HepG2 (cell line): ENCODE results near the gene PPM1F. TPM values are rescaled to one million over a fixed set of nuclear protein-coding genes. Genes with fewer than 3 reads are reported as not detected.

Experiments used
- AGO1 ChIP-seq: fragments of 200-400 bp; formaldehyde crosslinking; IDR thresholded peaks from 2 replicates; pipeline ENCODE4 v1.6.1; 2017; ENCODE audit warnings: mild to moderate bottlenecking, low read depth, low read length, moderate library complexity; ENCODE audit not compliant: poor library complexity, severe bottlenecking
- ESRRA ChIP-seq: sonication (generic); formaldehyde crosslinking; IDR thresholded peaks from 2 replicates; pipeline ENCODE4 v1.5.1; 2020; ENCODE audit warnings: mild to moderate bottlenecking, low read depth, missing genetic modification reagents
- HDAC6 ChIP-seq: fragments of 200-600 bp; sonication (generic); IDR thresholded peaks from 2 replicates; pipeline ENCODE4 v1.7.0; 2017; ENCODE audit warnings: mild to moderate bottlenecking, antibody characterized with exemption, low read length, low read depth
- IRF2 ChIP-seq: IDR thresholded peaks from 2 replicates; pipeline ENCODE4 v1.6.1; 2018; ENCODE audit warnings: missing genetic modification reagents, missing compliant biosample characterization
- SMAD9 ChIP-seq: sonication (generic); formaldehyde crosslinking; IDR thresholded peaks from 2 replicates; pipeline ENCODE4 v1.5.1; 2020; ENCODE audit warnings: mild to moderate bottlenecking, missing genetic modification reagents
- SRSF1 ChIP-seq: fragments of 200-400 bp; formaldehyde crosslinking; optimal IDR thresholded peaks from 2 replicates; pipeline ENCODE3; 2017; ENCODE audit warnings: mild to moderate bottlenecking, low read depth, low read length, moderate library complexity
- TP53 ChIP-seq: sonication (generic); formaldehyde crosslinking; conservative IDR thresholded peaks from 2 replicates; pipeline ENCODE4 v1.4.0; 2020; ENCODE audit warnings: missing genetic modification reagents
- WIZ ChIP-seq: sonication (generic); formaldehyde crosslinking; IDR thresholded peaks from 2 replicates; pipeline ENCODE4 v1.5.1; 2020; ENCODE audit warnings: mild to moderate bottlenecking, missing genetic modification reagents
- ZNF180 ChIP-seq: sonication (generic); formaldehyde crosslinking; IDR thresholded peaks from 2 replicates; pipeline ENCODE4 v1.4.0; 2020; ENCODE audit warnings: low read depth, missing genetic modification reagents, borderline replicate concordance
- ZNF205 ChIP-seq: IDR thresholded peaks from 2 replicates; pipeline ENCODE4 v1.6.1; 2018; ENCODE audit warnings: missing biosample characterization, missing genetic modification reagents
- ZNF274 ChIP-seq: sonication (generic); formaldehyde crosslinking; IDR thresholded peaks from 2 replicates; pipeline ENCODE4 v1.5.1; 2020; ENCODE audit warnings: mild to moderate bottlenecking, missing genetic modification reagents
- ZNF329 ChIP-seq: sonication (generic); formaldehyde crosslinking; IDR thresholded peaks from 2 replicates; pipeline ENCODE4 v1.9.0; 2021; ENCODE audit warnings: low read depth, mild to moderate bottlenecking, missing genetic modification reagents
- ZNF570 ChIP-seq: sonication (generic); formaldehyde crosslinking; IDR thresholded peaks from 2 replicates; pipeline ENCODE4 v1.4.0; 2020; ENCODE audit warnings: mild to moderate bottlenecking, missing genetic modification reagents, borderline replicate concordance
- ZNF761 ChIP-seq: sonication (generic); formaldehyde crosslinking; conservative IDR thresholded peaks from 2 replicates; pipeline ENCODE4 v1.4.0; 2020; ENCODE audit warnings: mild to moderate bottlenecking, missing genetic modification reagents
- ZNF775 ChIP-seq: sonication (generic); formaldehyde crosslinking; IDR thresholded peaks from 2 replicates; pipeline ENCODE4 v1.4.0; 2020; ENCODE audit warnings: missing genetic modification reagents, mild to moderate bottlenecking, moderate library complexity, borderline replicate concordance
- ZNF883 ChIP-seq: sonication (generic); formaldehyde crosslinking; IDR thresholded peaks from 2 replicates; pipeline ENCODE4 v1.5.1; 2020; ENCODE audit warnings: mild to moderate bottlenecking, missing genetic modification reagents; ENCODE audit errors: not compliant biosample characterization
- polyA plus RNA-seq, 8 experiments: library from polyadenylated mRNA; depleted of rRNA in 3 of 8; stranded (reverse) in 7 of 8; unstranded in 1 of 8; fragments of >200 nt; fragmentation: Illumina TruSeq in 4 of 8; extraction: Trizol in 4 of 8; gene quantifications; 2 replicates each; pipeline versions ENCODE4 v1.2.1 to v1.2.3, GENCODE V29; 2011 to 2016; ENCODE audit warnings: low read depth in 4 of 8, missing spikeins in 1 of 8, mixed read lengths in 1 of 8; ENCODE audit not compliant: insufficient read depth in 1 of 8
- total RNA-seq, 5 experiments: library from RNA; depleted of rRNA; stranded (reverse); fragments of >200 nt; fragmentation: Illumina TruSeq; extraction: Trizol; gene quantifications; 2 replicates each; pipeline ENCODE4 v1.2.3, GENCODE V29; 2016; ENCODE audit warnings: low read depth in 1 of 5
- TF ChIP-seq, protein P1 (sequence below): sonication (generic); formaldehyde crosslinking; IDR thresholded peaks from 2 replicates; pipeline ENCODE4 v1.4.0; 2020; ENCODE audit warnings: missing genetic modification reagents, mild to moderate bottlenecking, borderline replicate concordance
- TF ChIP-seq, protein P2 (sequence below): sonication (generic); formaldehyde crosslinking; IDR thresholded peaks from 2 replicates; pipeline ENCODE4 v1.5.1; 2020; ENCODE audit warnings: mild to moderate bottlenecking, missing genetic modification reagents, borderline replicate concordance
- TF ChIP-seq, protein P3 (sequence below): sonication (generic); formaldehyde crosslinking; IDR thresholded peaks from 2 replicates; pipeline ENCODE4 v1.4.0; 2020; ENCODE audit warnings: mild to moderate bottlenecking, low read depth, missing genetic modification reagents
- TF ChIP-seq, protein P4 (sequence below): sonication (generic); formaldehyde crosslinking; conservative IDR thresholded peaks from 2 replicates; pipeline ENCODE4 v1.4.0; 2020; ENCODE audit warnings: missing genetic modification reagents
- TF ChIP-seq, protein P5 (sequence below): sonication (generic); formaldehyde crosslinking; IDR thresholded peaks from 2 replicates; pipeline ENCODE4 v1.4.0; 2020; ENCODE audit warnings: missing genetic modification reagents
- TF ChIP-seq, protein P6 (sequence below): sonication (generic); formaldehyde crosslinking; conservative IDR thresholded peaks from 2 replicates; pipeline ENCODE4 v1.8.1; 2023; ENCODE audit warnings: missing genetic modification reagents

Gene PPM1F
- total and polyA plus RNA-seq, 2 of the 13 experiments (the other 11 are each of a cell fraction or from before 2014, with no cell fraction given), result 11.0 to 19.6 TPM

DNA sequence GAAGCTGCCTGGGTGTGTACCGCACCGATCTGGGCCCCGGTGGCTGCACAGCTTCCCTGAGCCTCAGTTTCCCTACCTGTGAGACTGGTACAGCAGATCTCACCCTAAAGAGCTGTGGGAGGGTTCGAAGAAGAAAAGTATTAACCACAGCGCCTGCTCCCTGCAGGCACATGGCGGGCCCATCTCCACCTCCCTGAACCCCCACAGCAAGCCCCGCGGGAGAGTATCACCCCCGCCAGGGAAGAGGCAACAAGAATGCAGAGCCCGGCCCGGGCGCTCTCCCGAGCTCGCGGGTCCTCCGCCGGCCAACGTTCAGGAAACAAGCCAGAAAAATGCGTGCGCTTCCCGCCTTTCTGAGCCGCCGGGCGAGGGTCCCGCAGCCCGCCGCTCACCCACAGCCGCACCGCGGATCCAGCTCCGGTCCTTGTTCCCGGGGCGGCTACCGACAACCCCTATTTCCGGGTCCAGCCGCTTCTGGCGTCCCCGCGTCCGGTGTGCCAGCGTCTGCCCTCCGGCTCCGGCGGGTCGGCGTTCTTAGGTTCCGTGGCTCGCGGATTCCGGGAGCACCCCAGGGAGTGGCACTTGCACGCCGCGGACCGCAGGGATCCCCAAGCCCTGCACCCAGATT lies 29.8 kb upstream of the PPM1F start, which contains the start of gene TOP3B (continued):
- 0 out of 2 replicates have a peak, but pooled peaks have one; percentile 45 for TF ChIP-seq ESRRA (CRISPR knock-in tag)
- peak; percentile 74; the same call in 1 of the 2 replicates for TF ChIP-seq TP53 (CRISPR knock-in tag)
- peak; percentile 56; the same call in 1 of the 2 replicates for TF ChIP-seq ZNF329 (CRISPR knock-in tag)
- TF ChIP-seq SMAD9 (CRISPR knock-in tag), result no peak
- 0 out of 2 replicates have a peak, but pooled peaks have one; percentile 64 for TF ChIP-seq ZNF761 (CRISPR knock-in tag)
- TF ChIP-seq, protein P1, sequence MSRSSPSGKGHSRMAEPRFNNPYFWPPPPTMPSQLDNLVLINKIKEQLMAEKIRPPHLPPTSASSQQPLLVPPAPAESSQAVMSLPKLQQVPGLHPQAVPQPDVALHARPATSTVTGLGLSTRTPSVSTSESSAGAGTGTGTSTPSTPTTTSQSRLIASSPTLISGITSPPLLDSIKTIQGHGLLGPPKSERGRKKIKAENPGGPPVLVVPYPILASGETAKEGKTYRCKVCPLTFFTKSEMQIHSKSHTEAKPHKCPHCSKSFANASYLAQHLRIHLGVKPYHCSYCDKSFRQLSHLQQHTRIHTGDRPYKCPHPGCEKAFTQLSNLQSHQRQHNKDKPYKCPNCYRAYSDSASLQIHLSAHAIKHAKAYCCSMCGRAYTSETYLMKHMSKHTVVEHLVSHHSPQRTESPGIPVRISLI (CRISPR knock-in tag), result peak; percentile 73
- TF ChIP-seq ZNF180, result no peak
- peak; percentile 36 for TF ChIP-seq AGO1
- peak; percentile 97 for TF ChIP-seq SRSF1
- peak; percentile 87; the same call in 1 of the 2 replicates for TF ChIP-seq ZNF205
- TF ChIP-seq ZNF883 (CRISPR knock-in tag), result peak; percentile 86
- TF ChIP-seq, protein P2, sequence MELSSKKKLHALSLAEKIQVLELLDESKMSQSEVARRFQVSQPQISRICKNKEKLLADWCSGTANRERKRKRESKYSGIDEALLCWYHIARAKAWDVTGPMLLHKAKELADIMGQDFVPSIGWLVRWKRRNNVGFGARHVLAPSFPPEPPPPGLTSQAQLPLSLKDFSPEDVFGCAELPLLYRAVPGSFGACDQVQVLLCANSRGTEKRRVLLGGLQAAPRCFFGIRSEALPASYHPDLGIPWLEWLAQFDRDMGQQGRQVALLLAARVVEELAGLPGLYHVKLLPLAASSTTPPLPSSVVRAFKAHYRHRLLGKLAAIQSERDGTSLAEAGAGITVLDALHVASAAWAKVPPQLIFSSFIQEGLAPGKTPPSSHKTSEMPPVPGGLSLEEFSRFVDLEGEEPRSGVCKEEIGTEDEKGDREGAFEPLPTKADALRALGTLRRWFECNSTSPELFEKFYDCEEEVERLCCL, result no peak
- TF ChIP-seq ZNF570 (CRISPR knock-in tag), result peak; percentile 79; the same call in 1 of the 2 replicates
- no peak for TF ChIP-seq HDAC6
- TF ChIP-seq, protein P3, sequence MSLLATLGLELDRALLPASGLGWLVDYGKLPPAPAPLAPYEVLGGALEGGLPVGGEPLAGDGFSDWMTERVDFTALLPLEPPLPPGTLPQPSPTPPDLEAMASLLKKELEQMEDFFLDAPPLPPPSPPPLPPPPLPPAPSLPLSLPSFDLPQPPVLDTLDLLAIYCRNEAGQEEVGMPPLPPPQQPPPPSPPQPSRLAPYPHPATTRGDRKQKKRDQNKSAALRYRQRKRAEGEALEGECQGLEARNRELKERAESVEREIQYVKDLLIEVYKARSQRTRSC, result 0 out of 2 replicates have a peak, but pooled peaks have one; percentile 86
- peak; percentile 89; the same call in 1 of the 2 replicates for TF ChIP-seq WIZ (CRISPR knock-in tag)
- TF ChIP-seq, protein P4, sequence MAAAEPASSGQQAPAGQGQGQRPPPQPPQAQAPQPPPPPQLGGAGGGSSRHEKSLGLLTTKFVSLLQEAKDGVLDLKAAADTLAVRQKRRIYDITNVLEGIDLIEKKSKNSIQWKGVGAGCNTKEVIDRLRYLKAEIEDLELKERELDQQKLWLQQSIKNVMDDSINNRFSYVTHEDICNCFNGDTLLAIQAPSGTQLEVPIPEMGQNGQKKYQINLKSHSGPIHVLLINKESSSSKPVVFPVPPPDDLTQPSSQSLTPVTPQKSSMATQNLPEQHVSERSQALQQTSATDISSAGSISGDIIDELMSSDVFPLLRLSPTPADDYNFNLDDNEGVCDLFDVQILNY (CRISPR knock-in tag), result peak; percentile 79
- TF ChIP-seq, protein P5, sequence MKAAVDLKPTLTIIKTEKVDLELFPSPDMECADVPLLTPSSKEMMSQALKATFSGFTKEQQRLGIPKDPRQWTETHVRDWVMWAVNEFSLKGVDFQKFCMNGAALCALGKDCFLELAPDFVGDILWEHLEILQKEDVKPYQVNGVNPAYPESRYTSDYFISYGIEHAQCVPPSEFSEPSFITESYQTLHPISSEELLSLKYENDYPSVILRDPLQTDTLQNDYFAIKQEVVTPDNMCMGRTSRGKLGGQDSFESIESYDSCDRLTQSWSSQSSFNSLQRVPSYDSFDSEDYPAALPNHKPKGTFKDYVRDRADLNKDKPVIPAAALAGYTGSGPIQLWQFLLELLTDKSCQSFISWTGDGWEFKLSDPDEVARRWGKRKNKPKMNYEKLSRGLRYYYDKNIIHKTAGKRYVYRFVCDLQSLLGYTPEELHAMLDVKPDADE (CRISPR knock-in tag), result peak; percentile 43; the same call in 1 of the 2 replicates
- TF ChIP-seq, protein P6, sequence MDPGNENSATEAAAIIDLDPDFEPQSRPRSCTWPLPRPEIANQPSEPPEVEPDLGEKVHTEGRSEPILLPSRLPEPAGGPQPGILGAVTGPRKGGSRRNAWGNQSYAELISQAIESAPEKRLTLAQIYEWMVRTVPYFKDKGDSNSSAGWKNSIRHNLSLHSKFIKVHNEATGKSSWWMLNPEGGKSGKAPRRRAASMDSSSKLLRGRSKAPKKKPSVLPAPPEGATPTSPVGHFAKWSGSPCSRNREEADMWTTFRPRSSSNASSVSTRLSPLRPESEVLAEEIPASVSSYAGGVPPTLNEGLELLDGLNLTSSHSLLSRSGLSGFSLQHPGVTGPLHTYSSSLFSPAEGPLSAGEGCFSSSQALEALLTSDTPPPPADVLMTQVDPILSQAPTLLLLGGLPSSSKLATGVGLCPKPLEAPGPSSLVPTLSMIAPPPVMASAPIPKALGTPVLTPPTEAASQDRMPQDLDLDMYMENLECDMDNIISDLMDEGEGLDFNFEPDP (CRISPR knock-in tag), result no peak
- peak; percentile 82 for TF ChIP-seq ZNF274 (CRISPR knock-in tag)
- peak; percentile 97 for TF ChIP-seq IRF2
- peak; percentile 48; the same call in 1 of the 2 replicates for TF ChIP-seq ZNF775 (CRISPR knock-in tag)
